ENCODE data around the gene ADARB2. TPM values are rescaled to one million over a fixed set of nuclear protein-coding genes. Genes with fewer than 3 reads are reported as not detected.
A peak's percentile ranks its signal among the peaks of the same experiment; 100 is the strongest.

ADARB2 gene
- total and polyA plus RNA-seq, 11 donors = 0.07 to 1.2 (median 0.28) TPM; not detected in 4

- Histone ChIP-seq H3K27me3 (peaks cover 8 to 99% (median 78%) of the 10 kb centered on the region in 9 donors), H3K9me3 (no peaks in the 10 kb centered on the region), H3K27ac (no peak overlapping the region), H3K4me3 (peak overlapping the region in 10 of 12 donors; percentile 15 to 45 (median 34)), H3K4me1 (peaks cover 0 to 14% (median 0%) of the 10 kb centered on the region in 12 donors), H3K36me3 (no peaks in the 10 kb centered on the region)
- DNase-seq (peak in 1 of 5 donors; percentile 36), ATAC-seq (no peak)
- 4 to 10% (median 6%) methylated on average over 20 to 43 of the region's 43 CpGs for WGBS, 4 donors
- no peak for TF ChIP-seq POLR2A (IDR thresholded peaks at IDR 0.05)
- TF ChIP-seq CTCF (IDR thresholded peaks at IDR 0.05) = no peak
- intact Hi-C loops (cut with DNase I) = no loop called here
These were observed 967 bp downstream of the ADARB2 start for GRCh38 chr10:1736144-1736971.

GRCh38 chr10:1735562-1735961, 1.8 kb downstream of the ADARB2 start:
- Histone ChIP-seq H3K4me1 (peaks cover 0 to 14% (median 0%) of the 10 kb centered on the region in 12 donors), H3K27me3 (peaks cover 8 to 99% (median 81%) of the 10 kb centered on the region in 9 donors), H3K36me3 (no peaks in the 10 kb centered on the region), H3K9me3 (no peaks in the 10 kb centered on the region), H3K4me3 (no peak overlapping the region), H3K27ac (no peak overlapping the region)
- TF ChIP-seq POLR2A (IDR thresholded peaks at IDR 0.05) = no peak
- no peak for TF ChIP-seq CTCF (IDR thresholded peaks at IDR 0.05)
- no peak for DNase-seq
- no peak for ATAC-seq
- 55 to 70% (median 63%) methylated on average over 8 of the region's 8 CpGs for WGBS, 4 donors
- intact Hi-C loops (cut with DNase I) = no loop called here

- 54 to 76% (median 67%) methylated on average over 3 of the region's 3 CpGs for WGBS, 4 donors
- Histone ChIP-seq H3K9me3 (no peaks in the 10 kb centered on the region), H3K4me1 (peaks cover 0 to 14% (median 0%) of the 10 kb centered on the region in 12 donors), H3K27ac (no peak overlapping the region), H3K27me3 (peaks cover 8 to 94% (median 69%) of the 10 kb centered on the region in 9 donors), H3K4me3 (no peak overlapping the region), H3K36me3 (no peaks in the 10 kb centered on the region)
- DNase-seq = no peak
- TF ChIP-seq POLR2A (IDR thresholded peaks at IDR 0.05) = no peak
- TF ChIP-seq CTCF (IDR thresholded peaks at IDR 0.05) = no peak
- no peak for ATAC-seq
- intact Hi-C loops (cut with DNase I) = no loop called here
These were observed 3.0 kb downstream of the ADARB2 start for GRCh38 chr10:1734288-1734687.

- Histone ChIP-seq H3K27ac (no peak overlapping the region), H3K9me3 (no peaks in the 10 kb centered on the region), H3K4me3 (no peak overlapping the region), H3K4me1 (peaks cover 0 to 14% (median 0%) of the 10 kb centered on the region in 12 donors), H3K36me3 (no peaks in the 10 kb centered on the region), H3K27me3 (peaks cover 8 to 88% (median 68%) of the 10 kb centered on the region in 9 donors)
- no peak for DNase-seq
- ATAC-seq = no peak
- WGBS, 4 donors = 35 to 50% (median 47%) methylated on average over 8 of the region's 8 CpGs
- intact Hi-C loops (cut with DNase I) = no loop called here
- no peak for TF ChIP-seq CTCF (IDR thresholded peaks at IDR 0.05)
- TF ChIP-seq POLR2A (IDR thresholded peaks at IDR 0.05) = no peak
These were observed 3.6 kb downstream of the ADARB2 start for GRCh38 chr10:1733720-1734119.
